ENCODE data around the gene MACIR.

MACIR gene

GRCh38 chr5:103260951-103261350 lies 2.4 kb downstream of the MACIR start:
- Histone ChIP-seq H3K9ac (ENCODE audit: low read depth in 1 of 2, low read length in 2 of 2) (no peak overlapping the region), H3K4me3 (ENCODE audit: low read depth in 1 of 2, low read length in 2 of 2) (peak overlapping the region; percentile 4 to 15)

GRCh38 chr5:103262422-103262871 lies 3.9 kb downstream of the MACIR start:
- no peak overlapping the region for H3K4me3 ChIP-seq (ENCODE audit: low read depth in 1 of 2, low read length in 2 of 2)
- no peaks in the 10 kb centered on the region for H3K27me3 ChIP-seq (ENCODE audit: control insufficient read depth in 1 of 2, insufficient read depth in 2 of 2, low read length in 2 of 2)
- H3K27ac ChIP-seq (ENCODE audit: low read depth, low read length): no peak overlapping the region
- H3K36me3 ChIP-seq (ENCODE audit: control insufficient read depth in 1 of 2, insufficient read depth in 2 of 2, low read length in 2 of 2): no peaks in the 10 kb centered on the region
- H3K9ac ChIP-seq (ENCODE audit: low read depth in 1 of 2, low read length in 2 of 2): no peak overlapping the region
- H3K4me1 ChIP-seq (ENCODE audit: control insufficient read depth in 1 of 2, insufficient read depth in 2 of 2, low read length in 2 of 2): peaks cover 8 to 39% of the 10 kb centered on the region in 2 donors
- no peaks in the 10 kb centered on the region for H3K9me3 ChIP-seq (ENCODE audit: control insufficient read depth in 1 of 2, low read length in 2 of 2)

More at GRCh38 chr5:103260951-103261350, 2.4 kb downstream of the MACIR start:
- Histone ChIP-seq H3K9me3 (ENCODE audit: control insufficient read depth in 1 of 2, low read length in 2 of 2) (no peaks in the 10 kb centered on the region), H3K4me1 (ENCODE audit: control insufficient read depth in 1 of 2, insufficient read depth in 2 of 2, low read length in 2 of 2) (peaks cover 11 to 45% of the 10 kb centered on the region in 2 donors), H3K27ac (ENCODE audit: low read depth, low read length) (no peak overlapping the region), H3K27me3 (ENCODE audit: control insufficient read depth in 1 of 2, insufficient read depth in 2 of 2, low read length in 2 of 2) (no peaks in the 10 kb centered on the region), H3K36me3 (ENCODE audit: control insufficient read depth in 1 of 2, insufficient read depth in 2 of 2, low read length in 2 of 2) (no peaks in the 10 kb centered on the region)

- H3K36me3 ChIP-seq (ENCODE audit: control insufficient read depth in 1 of 2, insufficient read depth in 2 of 2, low read length in 2 of 2): no peaks in the 10 kb centered on the region
- no peak overlapping the region for H3K27ac ChIP-seq (ENCODE audit: low read depth, low read length)
- no peak overlapping the region for H3K4me3 ChIP-seq (ENCODE audit: low read depth in 1 of 2, low read length in 2 of 2)
- no peaks in the 10 kb centered on the region for H3K9me3 ChIP-seq (ENCODE audit: control insufficient read depth in 1 of 2, low read length in 2 of 2)
- no peaks in the 10 kb centered on the region for H3K27me3 ChIP-seq (ENCODE audit: control insufficient read depth in 1 of 2, insufficient read depth in 2 of 2, low read length in 2 of 2)
- H3K4me1 ChIP-seq (ENCODE audit: control insufficient read depth in 1 of 2, insufficient read depth in 2 of 2, low read length in 2 of 2): peaks cover 8 to 38% of the 10 kb centered on the region in 2 donors
- no peak overlapping the region for H3K9ac ChIP-seq (ENCODE audit: low read depth in 1 of 2, low read length in 2 of 2)
These were observed 4.5 kb downstream of the MACIR start for GRCh38 chr5:103263054-103263453.

GRCh38 chr5:103264508-103264907 lies 5.9 kb downstream of the MACIR start:
- H3K36me3 ChIP-seq (ENCODE audit: control insufficient read depth in 1 of 2, insufficient read depth in 2 of 2, low read length in 2 of 2): no peaks in the 10 kb centered on the region

GRCh38 chr5:103270581-103270980 lies 12.0 kb downstream of the MACIR start:
- H3K36me3 ChIP-seq (ENCODE audit: control insufficient read depth in 1 of 2, insufficient read depth in 2 of 2, low read length in 2 of 2): no peaks in the 10 kb centered on the region
- H3K9me3 ChIP-seq (ENCODE audit: control insufficient read depth in 1 of 2, low read length in 2 of 2): no peaks in the 10 kb centered on the region
- H3K9ac ChIP-seq (ENCODE audit: low read depth in 1 of 2, low read length in 2 of 2): no peak overlapping the region
- H3K4me3 ChIP-seq (ENCODE audit: low read depth in 1 of 2, low read length in 2 of 2): no peak overlapping the region
- no peak overlapping the region for H3K27ac ChIP-seq (ENCODE audit: low read depth, low read length)
- peaks cover 0 to 6% of the 10 kb centered on the region in 2 donors for H3K4me1 ChIP-seq (ENCODE audit: control insufficient read depth in 1 of 2, insufficient read depth in 2 of 2, low read length in 2 of 2)
- no peaks in the 10 kb centered on the region for H3K27me3 ChIP-seq (ENCODE audit: control insufficient read depth in 1 of 2, insufficient read depth in 2 of 2, low read length in 2 of 2)

More at GRCh38 chr5:103264508-103264907, 5.9 kb downstream of the MACIR start:
- Histone ChIP-seq H3K9ac (ENCODE audit: low read depth in 1 of 2, low read length in 2 of 2) (no peak overlapping the region), H3K4me3 (ENCODE audit: low read depth in 1 of 2, low read length in 2 of 2) (peak overlapping the region in 1 of 2 donors; percentile 5), H3K27ac (ENCODE audit: low read depth, low read length) (no peak overlapping the region), H3K27me3 (ENCODE audit: control insufficient read depth in 1 of 2, insufficient read depth in 2 of 2, low read length in 2 of 2) (no peaks in the 10 kb centered on the region), H3K9me3 (ENCODE audit: control insufficient read depth in 1 of 2, low read length in 2 of 2) (no peaks in the 10 kb centered on the region), H3K4me1 (ENCODE audit: control insufficient read depth in 1 of 2, insufficient read depth in 2 of 2, low read length in 2 of 2) (peaks cover 8 to 38% of the 10 kb centered on the region in 2 donors)

GRCh38 chr5:103271570-103272289 lies 13.2 kb downstream of the MACIR start:
- Histone ChIP-seq H3K9me3 (ENCODE audit: control insufficient read depth in 1 of 2, low read length in 2 of 2) (no peaks in the 10 kb centered on the region), H3K9ac (ENCODE audit: low read depth in 1 of 2, low read length in 2 of 2) (no peak overlapping the region), H3K4me1 (ENCODE audit: control insufficient read depth in 1 of 2, insufficient read depth in 2 of 2, low read length in 2 of 2) (peaks cover 0 to 5% of the 10 kb centered on the region in 2 donors), H3K27me3 (ENCODE audit: control insufficient read depth in 1 of 2, insufficient read depth in 2 of 2, low read length in 2 of 2) (no peaks in the 10 kb centered on the region), H3K27ac (ENCODE audit: low read depth, low read length) (no peak overlapping the region), H3K4me3 (ENCODE audit: low read depth in 1 of 2, low read length in 2 of 2) (peak overlapping the region in 1 of 2 donors; percentile 26), H3K36me3 (ENCODE audit: control insufficient read depth in 1 of 2, insufficient read depth in 2 of 2, low read length in 2 of 2) (peaks cover 7 to 9% of the 10 kb centered on the region in 2 donors)

- Histone ChIP-seq H3K9ac (ENCODE audit: low read depth in 1 of 2, low read length in 2 of 2) (no peak overlapping the region), H3K9me3 (ENCODE audit: control insufficient read depth in 1 of 2, low read length in 2 of 2) (no peaks in the 10 kb centered on the region), H3K27ac (ENCODE audit: low read depth, low read length) (no peak overlapping the region), H3K4me1 (ENCODE audit: control insufficient read depth in 1 of 2, insufficient read depth in 2 of 2, low read length in 2 of 2) (peaks cover 0 to 5% of the 10 kb centered on the region in 2 donors), H3K36me3 (ENCODE audit: control insufficient read depth in 1 of 2, insufficient read depth in 2 of 2, low read length in 2 of 2) (peaks cover 7 to 9% of the 10 kb centered on the region in 2 donors), H3K4me3 (ENCODE audit: low read depth in 1 of 2, low read length in 2 of 2) (no peak overlapping the region), H3K27me3 (ENCODE audit: control insufficient read depth in 1 of 2, insufficient read depth in 2 of 2, low read length in 2 of 2) (no peaks in the 10 kb centered on the region)
These were observed 13.8 kb downstream of the MACIR start for GRCh38 chr5:103272377-103272776.

GRCh38 chr5:103273952-103274351 lies 15.4 kb downstream of the MACIR start:
- Histone ChIP-seq H3K9me3 (ENCODE audit: control insufficient read depth in 1 of 2, low read length in 2 of 2) (no peaks in the 10 kb centered on the region), H3K27me3 (ENCODE audit: control insufficient read depth in 1 of 2, insufficient read depth in 2 of 2, low read length in 2 of 2) (no peaks in the 10 kb centered on the region), H3K36me3 (ENCODE audit: control insufficient read depth in 1 of 2, insufficient read depth in 2 of 2, low read length in 2 of 2) (peaks cover 7 to 9% of the 10 kb centered on the region in 2 donors), H3K27ac (ENCODE audit: low read depth, low read length) (no peak overlapping the region), H3K4me1 (ENCODE audit: control insufficient read depth in 1 of 2, insufficient read depth in 2 of 2, low read length in 2 of 2) (peaks cover 0 to 5% of the 10 kb centered on the region in 2 donors), H3K9ac (ENCODE audit: low read depth in 1 of 2, low read length in 2 of 2) (no peak overlapping the region), H3K4me3 (ENCODE audit: low read depth in 1 of 2, low read length in 2 of 2) (no peak overlapping the region)

- no peaks in the 10 kb centered on the region for H3K27me3 ChIP-seq (ENCODE audit: control insufficient read depth in 1 of 2, insufficient read depth in 2 of 2, low read length in 2 of 2)
- H3K9ac ChIP-seq (ENCODE audit: low read depth in 1 of 2, low read length in 2 of 2): no peak overlapping the region
- H3K4me3 ChIP-seq (ENCODE audit: low read depth in 1 of 2, low read length in 2 of 2): no peak overlapping the region
- H3K36me3 ChIP-seq (ENCODE audit: control insufficient read depth in 1 of 2, insufficient read depth in 2 of 2, low read length in 2 of 2): peaks cover 7 to 9% of the 10 kb centered on the region in 2 donors
- H3K9me3 ChIP-seq (ENCODE audit: control insufficient read depth in 1 of 2, low read length in 2 of 2): no peaks in the 10 kb centered on the region
- peaks cover 0 to 5% of the 10 kb centered on the region in 2 donors for H3K4me1 ChIP-seq (ENCODE audit: control insufficient read depth in 1 of 2, insufficient read depth in 2 of 2, low read length in 2 of 2)
- H3K27ac ChIP-seq (ENCODE audit: low read depth, low read length): no peak overlapping the region
These were observed 17.3 kb downstream of the MACIR start for GRCh38 chr5:103275851-103276250.

- no peaks in the 10 kb centered on the region for H3K27me3 ChIP-seq (ENCODE audit: control insufficient read depth in 1 of 2, insufficient read depth in 2 of 2, low read length in 2 of 2)
- H3K9ac ChIP-seq (ENCODE audit: low read depth in 1 of 2, low read length in 2 of 2): no peak overlapping the region
- no peaks in the 10 kb centered on the region for H3K9me3 ChIP-seq (ENCODE audit: control insufficient read depth in 1 of 2, low read length in 2 of 2)
- peaks cover 6% of the 10 kb centered on the region in 2 donors for H3K36me3 ChIP-seq (ENCODE audit: control insufficient read depth in 1 of 2, insufficient read depth in 2 of 2, low read length in 2 of 2)
- H3K4me3 ChIP-seq (ENCODE audit: low read depth in 1 of 2, low read length in 2 of 2): no peak overlapping the region
- H3K4me1 ChIP-seq (ENCODE audit: control insufficient read depth in 1 of 2, insufficient read depth in 2 of 2, low read length in 2 of 2): no peaks in the 10 kb centered on the region
- H3K27ac ChIP-seq (ENCODE audit: low read depth, low read length): no peak overlapping the region
These were observed 22.4 kb downstream of the MACIR start for GRCh38 chr5:103280967-103281366.

All from duodenal mucosa (tissue), 2 donors.